GM12878 (cell line): ENCODE results near the gene PPP1CC.
"Not testable (repeated sequence)": the region's sequence is repeated elsewhere in the genome, so short reads cannot be mapped to it uniquely, and the experiment has no call there.

Source experiments
- CEBPB ChIP-seq, 2 experiments: fragments of 150-350 bp in 1 of 2; IDR thresholded peaks; 2 replicates each; pipeline ENCODE4 v1.6.1; 2012 to 2014; ENCODE audit warnings: low read depth in 2 of 2, low read length in 2 of 2, borderline replicate concordance in 1 of 2, inconsistent platforms in 1 of 2
- CHD2 ChIP-seq: IDR thresholded peaks from 2 replicates; pipeline ENCODE4 v1.6.1; 2011; ENCODE audit warnings: low read depth, low read length, improper control_type of control experiment, borderline replicate concordance
- IKZF1 ChIP-seq: fragments of 450-650 bp; conservative IDR thresholded peaks from 2 replicates; pipeline ENCODE4 v1.6.1; 2017; ENCODE audit warnings: antibody characterized with exemption, mild to moderate bottlenecking
- POLR2AphosphoS2 ChIP-seq: IDR thresholded peaks from 2 replicates; pipeline ENCODE4 v1.6.1; 2011; ENCODE audit warnings: low read depth, mild to moderate bottlenecking, low read length, improper control_type of control experiment, moderate library complexity
- POLR2AphosphoS5 ChIP-seq: IDR thresholded peaks from 2 replicates; pipeline ENCODE4 v1.6.1; 2011; ENCODE audit warnings: mild to moderate bottlenecking, low read length, inconsistent platforms
- RAD21 ChIP-seq: IDR thresholded peaks from 2 replicates; pipeline ENCODE4 v1.6.1; 2011; ENCODE audit warnings: mild to moderate bottlenecking, low read depth, low read length, moderate library complexity; ENCODE audit not compliant: insufficient read depth
- ZNF384 ChIP-seq: IDR thresholded peaks from 2 replicates; pipeline ENCODE4 v1.6.1; 2012; ENCODE audit warnings: low read depth, mild to moderate bottlenecking, low read length, improper control_type of control experiment, borderline replicate concordance
- TF ChIP-seq, protein P1 (sequence below), 3 experiments: IDR thresholded peaks in 2 of 3; conservative IDR thresholded peaks in 1 of 3; 2 replicates each; pipeline ENCODE4 v1.5.1; 2011; ENCODE audit warnings: low read depth in 3 of 3, low read length in 3 of 3, mild to moderate bottlenecking in 3 of 3, control low read depth in 2 of 3, moderate library complexity in 2 of 3, inconsistent platforms in 1 of 3, mixed read lengths in 1 of 3; ENCODE audit not compliant: control insufficient read depth in 2 of 3, insufficient read depth in 1 of 3; ENCODE audit errors: extremely low read depth in 1 of 3
- TF ChIP-seq, protein P2 (sequence below): fragments of 450-650 bp; IDR thresholded peaks from 2 replicates; pipeline ENCODE4 v1.6.1; 2017; ENCODE audit warnings: low read depth, mild to moderate bottlenecking, moderate library complexity

DNA sequence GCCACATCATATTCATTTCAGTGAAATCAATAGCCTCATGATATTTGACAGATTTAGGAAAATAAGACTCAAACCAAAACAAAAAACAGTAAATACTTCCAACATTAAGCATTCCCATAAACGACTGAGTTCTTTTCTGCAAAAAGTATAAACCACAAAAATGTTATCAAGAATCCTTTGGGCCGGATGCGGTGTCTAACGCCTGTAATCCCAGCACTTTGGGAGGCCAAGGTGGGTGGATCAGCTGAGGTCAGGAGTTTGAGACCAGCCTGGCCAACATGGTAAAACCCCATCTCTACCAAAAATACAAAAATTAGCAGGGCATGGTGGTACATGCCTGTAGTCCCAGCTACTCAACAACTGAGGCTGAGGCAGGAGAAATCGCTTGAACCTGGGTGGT lies 5.7 kb downstream of the PPP1CC start:
- TF ChIP-seq, protein P1, sequence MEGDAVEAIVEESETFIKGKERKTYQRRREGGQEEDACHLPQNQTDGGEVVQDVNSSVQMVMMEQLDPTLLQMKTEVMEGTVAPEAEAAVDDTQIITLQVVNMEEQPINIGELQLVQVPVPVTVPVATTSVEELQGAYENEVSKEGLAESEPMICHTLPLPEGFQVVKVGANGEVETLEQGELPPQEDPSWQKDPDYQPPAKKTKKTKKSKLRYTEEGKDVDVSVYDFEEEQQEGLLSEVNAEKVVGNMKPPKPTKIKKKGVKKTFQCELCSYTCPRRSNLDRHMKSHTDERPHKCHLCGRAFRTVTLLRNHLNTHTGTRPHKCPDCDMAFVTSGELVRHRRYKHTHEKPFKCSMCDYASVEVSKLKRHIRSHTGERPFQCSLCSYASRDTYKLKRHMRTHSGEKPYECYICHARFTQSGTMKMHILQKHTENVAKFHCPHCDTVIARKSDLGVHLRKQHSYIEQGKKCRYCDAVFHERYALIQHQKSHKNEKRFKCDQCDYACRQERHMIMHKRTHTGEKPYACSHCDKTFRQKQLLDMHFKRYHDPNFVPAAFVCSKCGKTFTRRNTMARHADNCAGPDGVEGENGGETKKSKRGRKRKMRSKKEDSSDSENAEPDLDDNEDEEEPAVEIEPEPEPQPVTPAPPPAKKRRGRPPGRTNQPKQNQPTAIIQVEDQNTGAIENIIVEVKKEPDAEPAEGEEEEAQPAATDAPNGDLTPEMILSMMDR (IDR thresholded peaks at IDR 0.05 in 2 of 3, conservative IDR thresholded peaks at IDR 0.05 in 1 of 3; ENCODE audit: control insufficient read depth in 2 of 3, extremely low read depth in 1 of 3, insufficient read depth in 1 of 3, low read depth in 3 of 3, low read length in 3 of 3): not testable (repeated sequence)
- not testable (repeated sequence) for TF ChIP-seq IKZF1; POLR2AphosphoS2; ZNF384; POLR2AphosphoS5; CHD2; CEBPB (IDR thresholded peaks at IDR 0.05; ENCODE audit: borderline replicate concordance in 1 of 2, low read depth in 2 of 2, low read length in 2 of 2); RAD21
- TF ChIP-seq, protein P2, sequence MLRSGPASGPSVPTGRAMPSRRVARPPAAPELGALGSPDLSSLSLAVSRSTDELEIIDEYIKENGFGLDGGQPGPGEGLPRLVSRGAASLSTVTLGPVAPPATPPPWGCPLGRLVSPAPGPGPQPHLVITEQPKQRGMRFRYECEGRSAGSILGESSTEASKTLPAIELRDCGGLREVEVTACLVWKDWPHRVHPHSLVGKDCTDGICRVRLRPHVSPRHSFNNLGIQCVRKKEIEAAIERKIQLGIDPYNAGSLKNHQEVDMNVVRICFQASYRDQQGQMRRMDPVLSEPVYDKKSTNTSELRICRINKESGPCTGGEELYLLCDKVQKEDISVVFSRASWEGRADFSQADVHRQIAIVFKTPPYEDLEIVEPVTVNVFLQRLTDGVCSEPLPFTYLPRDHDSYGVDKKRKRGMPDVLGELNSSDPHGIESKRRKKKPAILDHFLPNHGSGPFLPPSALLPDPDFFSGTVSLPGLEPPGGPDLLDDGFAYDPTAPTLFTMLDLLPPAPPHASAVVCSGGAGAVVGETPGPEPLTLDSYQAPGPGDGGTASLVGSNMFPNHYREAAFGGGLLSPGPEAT: not testable (repeated sequence)
